ENCODE measurements around the gene PDCD6IP.

Gene PDCD6IP

DNA sequence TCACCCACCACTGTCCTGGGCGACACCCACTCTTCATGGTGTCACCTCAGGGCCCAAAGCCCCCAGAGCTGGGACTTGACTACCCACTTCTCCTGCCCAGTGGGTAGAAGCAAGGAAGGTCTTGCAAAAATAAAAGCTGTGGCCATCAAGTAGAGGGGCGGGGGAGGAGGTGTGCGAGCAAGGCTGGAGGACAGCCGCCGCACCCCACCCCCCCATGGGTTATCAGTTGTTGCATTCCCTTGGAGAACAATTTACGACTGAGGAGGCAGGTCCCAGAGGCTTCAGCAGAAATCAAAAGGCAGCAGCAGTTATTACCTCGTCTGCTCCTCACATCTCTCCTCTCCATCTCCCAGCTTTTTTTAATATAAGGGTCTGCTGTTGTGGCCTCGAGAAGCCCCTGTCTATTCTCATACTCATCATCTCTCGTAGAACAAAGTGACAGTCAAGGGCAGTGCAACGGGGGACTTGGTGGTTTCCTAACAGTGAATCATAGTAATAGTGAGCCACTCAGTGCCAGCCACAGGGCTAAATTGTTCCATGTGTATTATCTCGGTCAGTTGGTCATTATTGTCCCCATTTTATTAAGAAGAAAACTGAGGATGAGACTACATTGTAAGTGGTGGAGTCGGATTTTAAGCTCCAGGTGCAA is 116.4 kb downstream of the PDCD6IP start:
- no peak for DNase-seq (ENCODE audit: low read depth)
- H3K4me3 ChIP-seq (ENCODE audit: low read depth, low read length): no peak overlapping the region
- no peak for TF ChIP-seq CTCF (IDR thresholded peaks at IDR 0.05; ENCODE audit: control insufficient read depth, extremely low read depth, insufficient read depth)

- peak; percentile 72 for TF ChIP-seq CTCF (IDR thresholded peaks at IDR 0.05; ENCODE audit: control insufficient read depth, extremely low read depth, insufficient read depth)
- H3K4me3 ChIP-seq (ENCODE audit: low read depth, low read length): no peak overlapping the region
- no peak for DNase-seq (ENCODE audit: low read depth)
Observed at GRCh38 chr3:33915796-33916546, 117.5 kb downstream of the PDCD6IP start.

- no peak overlapping the region for H3K4me3 ChIP-seq (ENCODE audit: low read depth, low read length)
- DNase-seq (ENCODE audit: low read depth): no peak
- no peak for TF ChIP-seq CTCF (IDR thresholded peaks at IDR 0.05; ENCODE audit: control insufficient read depth, extremely low read depth, insufficient read depth)
Observed at GRCh38 chr3:33918126-33918756, 119.8 kb downstream of the PDCD6IP start.

Data from LNCaP clone FGC (cell line).